Measurements from ENCODE around the gene HOXA13. TPM values are rescaled to one million over a fixed set of nuclear protein-coding genes. Genes with fewer than 3 reads are reported as not detected.

HOXA13 gene
- total RNA-seq, 1 donor from 2014 or later, result not detected

DNA sequence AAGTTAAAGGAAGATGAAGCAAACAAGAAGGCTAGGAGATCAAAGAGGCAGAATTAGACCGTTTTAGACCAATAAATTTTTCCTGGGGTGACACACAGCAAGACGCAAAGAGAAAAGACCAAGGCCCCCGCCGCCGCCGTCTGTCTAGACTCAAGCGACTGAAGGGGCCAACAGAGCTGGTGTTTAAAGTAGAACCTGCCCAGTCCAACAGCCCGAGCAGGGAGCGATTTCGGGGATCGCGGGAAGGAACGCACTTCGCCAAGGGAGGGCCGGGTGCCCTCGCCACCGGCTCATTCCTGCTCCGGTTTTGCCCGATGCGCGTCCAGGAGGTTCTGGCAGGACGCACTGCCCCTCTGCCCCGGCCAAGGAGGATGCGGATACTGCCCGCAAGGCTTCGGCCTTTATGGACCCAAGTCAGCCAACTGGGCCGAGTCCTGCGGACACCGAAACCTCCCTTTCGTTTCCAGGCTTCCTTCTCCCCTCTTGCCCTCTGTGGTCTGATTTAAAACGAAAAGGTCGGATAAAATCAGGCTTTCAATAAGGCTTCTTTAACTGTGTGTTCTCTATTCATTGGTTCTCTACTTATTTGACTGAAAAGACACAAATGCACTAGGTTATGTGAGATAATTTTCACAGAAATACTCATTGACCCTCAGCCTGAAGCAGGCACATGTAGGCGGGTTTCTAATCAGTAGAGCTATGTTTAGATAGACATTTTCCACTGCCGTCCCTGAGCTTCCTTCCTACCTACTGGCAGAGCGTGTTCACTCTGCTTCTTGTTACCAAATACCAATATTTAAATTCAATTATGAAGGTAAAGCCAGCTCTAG, 41.2 kb downstream of the HOXA13 start:
- no peak for ATAC-seq (ENCODE audit: low read depth)
- peak overlapping the region; percentile 28 for H3K27ac Mint-ChIP-seq
- peak overlapping the region; percentile 37 for H3K4me3 Mint-ChIP-seq
- no peaks in the 10 kb centered on the region for H3K36me3 Mint-ChIP-seq (ENCODE audit: low read depth)
- TF ChIP-seq, protein P1, sequence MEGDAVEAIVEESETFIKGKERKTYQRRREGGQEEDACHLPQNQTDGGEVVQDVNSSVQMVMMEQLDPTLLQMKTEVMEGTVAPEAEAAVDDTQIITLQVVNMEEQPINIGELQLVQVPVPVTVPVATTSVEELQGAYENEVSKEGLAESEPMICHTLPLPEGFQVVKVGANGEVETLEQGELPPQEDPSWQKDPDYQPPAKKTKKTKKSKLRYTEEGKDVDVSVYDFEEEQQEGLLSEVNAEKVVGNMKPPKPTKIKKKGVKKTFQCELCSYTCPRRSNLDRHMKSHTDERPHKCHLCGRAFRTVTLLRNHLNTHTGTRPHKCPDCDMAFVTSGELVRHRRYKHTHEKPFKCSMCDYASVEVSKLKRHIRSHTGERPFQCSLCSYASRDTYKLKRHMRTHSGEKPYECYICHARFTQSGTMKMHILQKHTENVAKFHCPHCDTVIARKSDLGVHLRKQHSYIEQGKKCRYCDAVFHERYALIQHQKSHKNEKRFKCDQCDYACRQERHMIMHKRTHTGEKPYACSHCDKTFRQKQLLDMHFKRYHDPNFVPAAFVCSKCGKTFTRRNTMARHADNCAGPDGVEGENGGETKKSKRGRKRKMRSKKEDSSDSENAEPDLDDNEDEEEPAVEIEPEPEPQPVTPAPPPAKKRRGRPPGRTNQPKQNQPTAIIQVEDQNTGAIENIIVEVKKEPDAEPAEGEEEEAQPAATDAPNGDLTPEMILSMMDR (IDR thresholded peaks at IDR 0.05), result no peak
- H3K9me3 Mint-ChIP-seq, result no peaks in the 10 kb centered on the region
- ChIA-PET POLR2A (no interaction called here), CTCF (interaction anchor here (0.8 to 1.6 kb wide), 8 partner anchors 8 to 1266 kb away, joined by 3 to 8 read pairs (median 4); no protein-coding TSS in a partner anchor)
- H3K27me3 Mint-ChIP-seq, result peaks cover 77% of the 10 kb centered on the region
- DNase-seq, result no peak
- intact Hi-C loops (cut with micrococcal nuclease), result no loop called here
- H3K4me1 Mint-ChIP-seq, result peaks cover 38% of the 10 kb centered on the region

DNA sequence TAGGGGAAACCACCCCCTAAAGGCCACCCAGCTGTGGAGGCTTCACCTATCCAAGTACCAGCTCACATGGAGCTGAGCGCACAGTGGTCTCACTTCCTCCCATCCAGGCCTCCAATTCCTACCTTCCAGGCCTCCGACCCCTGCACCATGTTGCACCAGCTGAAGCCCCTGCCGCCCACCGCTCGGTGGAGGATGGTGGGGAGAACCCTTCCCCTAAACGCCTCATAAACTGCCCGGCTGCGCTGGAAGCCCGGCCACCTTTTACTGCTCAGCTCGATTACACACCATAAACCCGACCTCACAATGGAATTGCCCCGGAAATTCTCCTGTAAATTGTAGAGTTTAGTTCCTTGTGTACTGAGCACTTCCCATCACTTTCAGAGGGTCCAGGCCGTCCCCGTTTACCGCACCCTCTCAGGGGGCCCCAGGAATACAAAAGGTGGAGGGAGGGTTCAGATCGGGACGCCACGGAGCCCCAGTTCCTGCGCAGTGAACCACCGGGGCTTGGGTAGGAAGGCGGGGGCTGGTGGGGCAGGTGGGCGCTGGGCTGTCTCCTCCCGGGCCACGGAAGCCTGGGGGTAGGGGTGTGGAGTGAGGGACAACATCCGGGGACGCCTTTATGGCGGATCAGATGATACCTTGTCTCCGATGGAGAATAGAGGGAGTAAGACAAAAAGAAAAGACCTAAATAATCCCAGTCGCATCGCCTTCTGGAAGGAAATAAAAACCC, 42.0 kb downstream of the HOXA13 start:
- TF ChIP-seq, protein P1 (IDR thresholded peaks at IDR 0.05), result no peak
- no peaks in the 10 kb centered on the region for H3K36me3 Mint-ChIP-seq (ENCODE audit: low read depth)
- ChIA-PET POLR2A (no interaction called here), CTCF (interaction anchor here (1.0 kb wide), 2 partner anchors 471 to 476 kb away, joined by 3 to 4 read pairs; no protein-coding TSS in a partner anchor)
- peaks cover 76% of the 10 kb centered on the region for H3K27me3 Mint-ChIP-seq
- peak overlapping the region; percentile 37 for H3K4me3 Mint-ChIP-seq
- H3K27ac Mint-ChIP-seq, result peak overlapping the region; percentile 28
- intact Hi-C loops (cut with micrococcal nuclease), result loop anchor here (1.0 to 2.0 kb wide), 2 partner anchors 7 to 91 kb away; partner anchors contain the start of gene HOXA9
- DNase-seq (no peak), ATAC-seq (ENCODE audit: low read depth) (no peak)
- no peaks in the 10 kb centered on the region for H3K9me3 Mint-ChIP-seq
- H3K4me1 Mint-ChIP-seq, result peaks cover 38% of the 10 kb centered on the region

DNA sequence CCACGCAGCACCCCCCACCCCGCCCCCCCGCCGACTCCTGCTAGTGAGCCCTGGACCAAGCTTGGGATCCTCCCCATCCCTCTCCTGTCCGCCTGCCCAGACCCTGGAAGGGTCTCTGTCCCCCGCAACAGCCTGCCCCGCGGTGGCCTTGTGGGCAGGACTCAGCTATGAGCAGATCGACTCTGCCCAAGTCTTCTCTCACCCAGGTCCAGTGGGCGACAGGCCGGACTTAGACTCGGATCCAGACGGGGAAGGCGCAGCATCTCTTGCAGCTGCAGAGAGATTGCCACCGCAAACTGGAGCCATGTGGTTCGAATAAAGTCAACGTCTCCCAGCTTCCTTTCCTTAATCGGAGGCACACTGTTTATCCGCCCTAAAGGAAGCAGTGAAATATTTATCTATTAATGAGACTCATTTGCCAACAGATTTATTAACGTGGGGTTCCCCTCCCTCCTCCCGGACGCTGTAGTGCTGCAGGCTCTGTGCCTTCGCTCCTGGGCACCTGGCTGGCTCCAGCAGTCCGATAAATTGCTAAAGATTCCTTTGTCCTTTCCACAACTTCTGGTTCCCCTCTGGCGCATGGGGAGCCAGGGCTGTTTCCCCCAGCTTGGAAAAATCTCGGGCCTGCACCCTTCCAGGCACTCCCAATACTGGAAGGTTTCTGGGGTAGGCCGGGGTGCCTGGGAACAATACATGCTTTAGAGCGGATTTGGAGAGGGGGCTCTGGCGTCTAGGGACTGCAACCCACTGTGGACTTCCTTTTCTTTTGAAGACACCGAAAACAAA, 42.8 kb downstream of the HOXA13 start:
- DNase-seq, result no peak
- peak overlapping the region; percentile 72 for H3K27ac Mint-ChIP-seq
- no peaks in the 10 kb centered on the region for H3K9me3 Mint-ChIP-seq
- peaks cover 40% of the 10 kb centered on the region for H3K4me1 Mint-ChIP-seq
- no peaks in the 10 kb centered on the region for H3K36me3 Mint-ChIP-seq (ENCODE audit: low read depth)
- intact Hi-C loops (cut with micrococcal nuclease), result loop anchor here (1.0 to 2.0 kb wide), 2 partner anchors 8 to 92 kb away; partner anchors contain the start of gene HOXA9
- POLR2A ChIA-PET, result interaction anchor here (0.8 kb wide), 1 partner anchor 44 kb away, joined by 3 read pairs; no protein-coding TSS in a partner anchor
- CTCF ChIA-PET, result interaction anchor here (1.0 kb wide), 2 partner anchors 470 to 475 kb away, joined by 3 to 4 read pairs; no protein-coding TSS in a partner anchor
- no peak for ATAC-seq (ENCODE audit: low read depth)
- TF ChIP-seq, protein P1 (IDR thresholded peaks at IDR 0.05), result no peak
- H3K4me3 Mint-ChIP-seq, result peak overlapping the region; percentile 46
- H3K27me3 Mint-ChIP-seq, result peaks cover 77% of the 10 kb centered on the region

DNA sequence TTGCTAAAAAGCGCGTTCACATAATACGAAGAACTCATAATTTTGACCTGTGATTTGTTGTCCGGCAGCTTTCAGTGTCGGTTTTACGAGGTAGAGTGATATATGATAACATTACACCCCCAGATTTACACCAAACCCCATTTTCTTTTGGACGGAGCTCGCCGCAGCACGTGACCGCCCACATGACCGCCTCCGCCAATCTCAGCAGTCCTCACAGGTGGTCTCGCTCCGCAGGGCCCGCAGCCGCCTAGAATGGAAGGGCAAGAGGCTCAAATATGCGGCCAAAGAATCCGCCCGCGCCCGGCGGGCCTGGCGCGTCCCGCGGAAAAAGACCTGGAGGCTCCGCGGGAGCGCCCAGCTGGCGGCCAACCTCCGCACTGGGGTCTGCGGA, 43.4 kb downstream of the HOXA13 start, which contains the start of gene HOXA7:
TSS of gene HOXA7 (minus strand) at position 168 of the 391 bp plus-strand sequence. CDS start at position 38, 130 bp downstream.
- DNase-seq (no peak), ATAC-seq (ENCODE audit: low read depth) (no peak)
- CTCF ChIA-PET, result no interaction called here
- intact Hi-C loops (cut with micrococcal nuclease), result loop anchor here (2.0 kb wide), 1 partner anchor 92 kb away; no protein-coding TSS in a partner anchor
- H3K27me3 Mint-ChIP-seq, result peaks cover 80% of the 10 kb centered on the region
- H3K4me3 Mint-ChIP-seq, result peak within 1 kb of the TSS; percentile 46
- no peaks in the 10 kb centered on the region for H3K9me3 Mint-ChIP-seq
- H3K4me1 Mint-ChIP-seq, result peaks cover 47% of the 10 kb centered on the region
- TF ChIP-seq, protein P1 (IDR thresholded peaks at IDR 0.05), result no peak
- H3K36me3 Mint-ChIP-seq (ENCODE audit: low read depth), result no peaks in the 10 kb centered on the region
- POLR2A ChIA-PET, result interaction anchor here (0.8 kb wide), 1 partner anchor 45 kb away, joined by 3 read pairs; no protein-coding TSS in a partner anchor
- H3K27ac Mint-ChIP-seq, result peak within 1 kb of the TSS; percentile 72

All from activated B cell treated with CpG ODN at 0.5 μM for 24 hours (primary cell).